Colonic mucosa (tissue), 4 donors: ENCODE results near the gene ZFYVE9. TPM values are rescaled to one million over a fixed set of nuclear protein-coding genes. Genes with fewer than 3 reads are reported as not detected.
"Not testable (repeated sequence)": the region's sequence is repeated elsewhere in the genome, so short reads cannot be mapped to it uniquely, and the experiment has no call there.

Source experiments
- DNase-seq: peaks from one replicate; pipeline ENCODE4 v3.0.0-alpha.2; 2020
- H3K27ac ChIP-seq: fragments of 200-600 bp; one replicate; pipeline ENCODE4 v1.8.0; 2021
- H3K27me3 ChIP-seq: fragments of 200-600 bp; one replicate; pipeline ENCODE4 v1.8.0; 2021
- H3K36me3 ChIP-seq: fragments of 200-600 bp; one replicate; pipeline ENCODE4 v1.8.0; 2021
- H3K4me1 ChIP-seq: fragments of 200-600 bp; one replicate; pipeline ENCODE4 v1.8.0; 2021; ENCODE audit warnings: mild to moderate bottlenecking
- H3K4me3 ChIP-seq: fragments of 200-600 bp; one replicate; pipeline ENCODE4 v1.8.0; 2021
- H3K9ac ChIP-seq, 2 donors: one replicate each; pipeline ENCODE4 v1.7.0; 2013; ENCODE audit warnings: control low read depth in 2 of 2, low read depth in 2 of 2, low read length in 2 of 2
- H3K9me3 ChIP-seq: fragments of 200-600 bp; one replicate; pipeline ENCODE4 v1.8.0; 2021
- intact Hi-C: fragments of 100-400 bp; cut with DNase I; formaldehyde crosslinking; loops from one replicate; pipeline ENCODE4 v1.14.1; 2022
- total RNA-seq, 2 donors: library from RNA; stranded (reverse); fragmentation: NEBNext Ultra II Directional in 1 of 2; extraction: Animal tissue kit (Norgen Biotek cat#: 25700) in 1 of 2; gene quantifications; one replicate each; pipeline ENCODE4 v1.2.1, GENCODE V29; 2021
- TF ChIP-seq, protein P1 (sequence below): fragments of 200-600 bp; IDR thresholded peaks from one replicate; pipeline ENCODE4 v1.8.0; 2022; ENCODE audit warnings: antibody characterized with exemption, mild to moderate bottlenecking
- donor health status: healthy.
- donor health status: DM: no; HTN: no; CAD: no.
- donor health status: DM: no; HTN: no; CAD: no.

The ZFYVE9 gene
- total RNA-seq, 2 donors from 2014 or later: 13.1 to 18.9 TPM

DNA sequence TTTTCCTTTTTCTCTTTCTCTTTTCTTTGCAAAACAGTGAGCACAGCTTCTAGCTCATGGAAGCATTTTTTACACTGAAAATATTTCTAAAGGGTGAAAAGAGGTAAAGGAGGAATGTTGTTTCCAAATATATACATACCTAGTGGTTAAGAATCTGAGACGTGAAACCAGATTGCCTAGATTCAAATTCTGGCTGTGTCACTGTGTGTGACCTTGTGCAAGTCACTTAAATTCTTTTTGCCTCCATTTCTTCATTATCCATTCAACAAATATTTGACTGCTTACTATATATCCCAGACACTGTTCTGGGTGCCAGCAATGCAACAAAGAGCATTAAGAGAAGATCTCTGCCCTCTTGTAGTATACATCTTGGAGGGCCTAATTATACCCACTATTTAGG, 53.3 kb downstream of the ZFYVE9 start:
- Histone ChIP-seq H3K36me3 (no peaks in the 10 kb centered on the region), H3K9ac (no peak overlapping the region), H3K4me1 (no peaks in the 10 kb centered on the region), H3K27me3 (no peaks in the 10 kb centered on the region), H3K27ac (no peak overlapping the region), H3K9me3 (no peaks in the 10 kb centered on the region), H3K4me3 (no peak overlapping the region)
- TF ChIP-seq, protein P1, sequence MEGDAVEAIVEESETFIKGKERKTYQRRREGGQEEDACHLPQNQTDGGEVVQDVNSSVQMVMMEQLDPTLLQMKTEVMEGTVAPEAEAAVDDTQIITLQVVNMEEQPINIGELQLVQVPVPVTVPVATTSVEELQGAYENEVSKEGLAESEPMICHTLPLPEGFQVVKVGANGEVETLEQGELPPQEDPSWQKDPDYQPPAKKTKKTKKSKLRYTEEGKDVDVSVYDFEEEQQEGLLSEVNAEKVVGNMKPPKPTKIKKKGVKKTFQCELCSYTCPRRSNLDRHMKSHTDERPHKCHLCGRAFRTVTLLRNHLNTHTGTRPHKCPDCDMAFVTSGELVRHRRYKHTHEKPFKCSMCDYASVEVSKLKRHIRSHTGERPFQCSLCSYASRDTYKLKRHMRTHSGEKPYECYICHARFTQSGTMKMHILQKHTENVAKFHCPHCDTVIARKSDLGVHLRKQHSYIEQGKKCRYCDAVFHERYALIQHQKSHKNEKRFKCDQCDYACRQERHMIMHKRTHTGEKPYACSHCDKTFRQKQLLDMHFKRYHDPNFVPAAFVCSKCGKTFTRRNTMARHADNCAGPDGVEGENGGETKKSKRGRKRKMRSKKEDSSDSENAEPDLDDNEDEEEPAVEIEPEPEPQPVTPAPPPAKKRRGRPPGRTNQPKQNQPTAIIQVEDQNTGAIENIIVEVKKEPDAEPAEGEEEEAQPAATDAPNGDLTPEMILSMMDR: no peak
- no peak for DNase-seq
- intact Hi-C loops: no loop called here

- H3K36me3 ChIP-seq: no peaks in the 10 kb centered on the region
- H3K27me3 ChIP-seq: no peaks in the 10 kb centered on the region
- H3K9me3 ChIP-seq: no peaks in the 10 kb centered on the region
- no peak for DNase-seq
- intact Hi-C loops: no loop called here
- no peak overlapping the region for H3K27ac ChIP-seq
- no peak overlapping the region for H3K4me3 ChIP-seq
- TF ChIP-seq, protein P1: no peak
- H3K4me1 ChIP-seq: no peaks in the 10 kb centered on the region
- H3K9ac ChIP-seq: no peak overlapping the region
These were observed 62.2 kb downstream of the ZFYVE9 start for GRCh38 chr1:52203935-52204625.

- H3K4me3 ChIP-seq: no peak overlapping the region
- H3K4me1 ChIP-seq: no peaks in the 10 kb centered on the region
- H3K27ac ChIP-seq: no peak overlapping the region
- TF ChIP-seq, protein P1: no peak
- H3K36me3 ChIP-seq: no peaks in the 10 kb centered on the region
- intact Hi-C loops: no loop called here
- no peaks in the 10 kb centered on the region for H3K27me3 ChIP-seq
- H3K9me3 ChIP-seq: no peaks in the 10 kb centered on the region
- DNase-seq: no peak
- H3K9ac ChIP-seq: no peak overlapping the region
These were observed 62.8 kb downstream of the ZFYVE9 start for GRCh38 chr1:52204696-52205095.

DNA sequence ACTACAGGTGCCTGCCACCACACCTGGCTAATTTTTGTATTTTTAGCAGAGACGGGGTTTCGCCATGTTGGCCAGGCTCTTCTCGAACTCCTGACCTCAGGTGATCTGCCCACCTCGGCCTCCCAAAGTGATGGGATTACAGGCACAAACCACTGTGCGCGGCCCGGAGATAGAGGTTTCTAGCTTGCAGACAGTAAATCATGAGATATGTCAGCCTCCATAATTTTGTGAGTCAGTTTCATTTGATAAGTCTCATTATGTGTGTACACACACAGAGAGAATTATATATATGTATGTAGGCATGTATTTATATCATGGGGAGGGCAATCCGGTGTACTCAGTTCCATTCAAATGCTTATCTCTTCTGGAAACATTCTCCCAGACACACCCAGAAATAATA, 64.8 kb downstream of the ZFYVE9 start:
- H3K4me1 ChIP-seq, H3K9ac ChIP-seq, H3K27me3 ChIP-seq, H3K27ac ChIP-seq, H3K9me3 ChIP-seq, H3K36me3 ChIP-seq, DNase-seq, H3K4me3 ChIP-seq, intact Hi-C loops: not testable (repeated sequence)

GRCh38 chr1:52209429-52209828, 67.5 kb downstream of the ZFYVE9 start:
- H3K27ac ChIP-seq: no peak overlapping the region
- TF ChIP-seq, protein P1: no peak
- no peak for DNase-seq
- H3K9ac ChIP-seq: no peak overlapping the region
- H3K4me3 ChIP-seq: no peak overlapping the region
- no peaks in the 10 kb centered on the region for H3K27me3 ChIP-seq
- H3K36me3 ChIP-seq: no peaks in the 10 kb centered on the region
- intact Hi-C loops: no loop called here
- H3K9me3 ChIP-seq: no peaks in the 10 kb centered on the region
- no peaks in the 10 kb centered on the region for H3K4me1 ChIP-seq

DNA sequence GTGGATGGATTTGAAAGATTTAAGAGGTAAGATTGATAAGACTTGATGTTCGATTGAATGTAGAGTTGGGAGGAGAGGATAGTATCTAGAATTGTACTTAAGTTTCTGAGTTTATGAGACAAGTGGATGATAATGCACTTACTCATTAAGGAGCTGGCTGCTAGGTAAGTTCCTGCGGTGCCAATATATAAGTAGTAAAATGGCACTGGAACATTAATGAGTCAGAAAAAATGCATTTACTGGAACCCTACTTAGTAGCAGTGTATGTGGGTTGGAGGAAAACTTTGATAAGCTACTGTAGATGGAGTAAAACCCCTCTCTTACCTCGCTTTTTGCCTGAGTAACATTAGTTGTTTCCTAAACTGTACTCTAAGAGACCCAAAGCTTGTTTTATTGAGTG, 68.2 kb downstream of the ZFYVE9 start:
- Histone ChIP-seq H3K9me3 (no peaks in the 10 kb centered on the region), H3K27me3 (no peaks in the 10 kb centered on the region), H3K36me3 (no peaks in the 10 kb centered on the region), H3K27ac (no peak overlapping the region), H3K9ac (no peak overlapping the region), H3K4me1 (no peaks in the 10 kb centered on the region), H3K4me3 (no peak overlapping the region)
- TF ChIP-seq, protein P1: no peak
- DNase-seq: no peak
- intact Hi-C loops: no loop called here
